Measurements from ENCODE around the gene DNM3. TPM values are rescaled to one million over a fixed set of nuclear protein-coding genes. Genes with fewer than 3 reads are reported as not detected.

Gene DNM3
- total RNA-seq, 3 donors from 2014 or later (not counting 1 experiment from before 2014, with no cell fraction given) = 2.5 to 3.3 (median 2.8) TPM

DNA sequence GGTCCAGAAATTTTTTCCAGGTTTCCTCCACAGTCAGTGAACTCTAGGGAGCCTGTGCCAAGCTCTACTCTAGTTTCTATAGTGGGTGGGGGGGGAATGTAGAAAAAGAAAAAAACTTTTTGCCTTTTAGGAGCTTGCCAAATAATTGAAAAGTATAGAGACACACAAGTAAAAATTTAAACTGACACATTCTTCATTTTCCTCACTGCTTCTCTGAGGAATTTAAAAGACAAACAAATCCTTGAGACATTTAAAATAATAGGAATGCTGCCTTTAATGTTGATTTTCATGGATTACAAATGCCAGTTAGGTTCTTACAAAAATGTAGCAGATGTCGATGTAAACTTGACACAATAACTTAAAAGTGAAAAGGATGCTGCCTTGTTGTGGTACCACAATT is 241.9 kb downstream of the DNM3 start:
- Mint-ChIP-seq H3K4me1 (no peaks in the 10 kb centered on the region), H3K27ac (no peak overlapping the region), H3K27me3 (ENCODE audit: low read depth in 2 of 2) (peaks cover 4 to 5% of the 10 kb centered on the region in 2 donors), H3K36me3 (no peaks in the 10 kb centered on the region), H3K4me3 (no peak overlapping the region), H3K9me3 (no peaks in the 10 kb centered on the region)
- Histone ChIP-seq H3K27me3 (ENCODE audit: control insufficient read depth, insufficient read depth, low read length) (no peaks in the 10 kb centered on the region), H3K36me3 (ENCODE audit: control insufficient read depth, insufficient read depth, low read length) (no peaks in the 10 kb centered on the region), H3K9me3 (ENCODE audit: control insufficient read depth, insufficient read depth, low read length) (peaks cover 3% of the 10 kb centered on the region), H3K4me3 (ENCODE audit: low read length) (no peak overlapping the region), H3K27ac (ENCODE audit: low read length) (no peak overlapping the region), H3K4me1 (ENCODE audit: control insufficient read depth, insufficient read depth, low read length) (no peaks in the 10 kb centered on the region)
- WGBS (ENCODE audit: insufficient coverage) = 100% methylated on average over 1 of the region's 1 CpG
- no peak for DNase-seq
- no peak for ATAC-seq
- no peak for TF ChIP-seq CTCF (IDR thresholded peaks at IDR 0.05)
- intact Hi-C loops (cut with micrococcal nuclease) = no loop called here

GRCh38 chr1:172084876-172085275 is 243.6 kb downstream of the DNM3 start:
- Histone ChIP-seq H3K4me1 (ENCODE audit: control insufficient read depth, insufficient read depth, low read length) (no peaks in the 10 kb centered on the region), H3K27ac (ENCODE audit: low read length) (no peak overlapping the region), H3K9me3 (ENCODE audit: control insufficient read depth, insufficient read depth, low read length) (peaks cover 3% of the 10 kb centered on the region), H3K4me3 (ENCODE audit: low read length) (no peak overlapping the region), H3K36me3 (ENCODE audit: control insufficient read depth, insufficient read depth, low read length) (no peaks in the 10 kb centered on the region), H3K27me3 (ENCODE audit: control insufficient read depth, insufficient read depth, low read length) (no peaks in the 10 kb centered on the region)
- intact Hi-C loops (cut with micrococcal nuclease) = no loop called here
- no peak for DNase-seq
- no peaks in the 10 kb centered on the region for H3K36me3 Mint-ChIP-seq
- WGBS (ENCODE audit: insufficient coverage) = no CpG with 5 or more reads among the region's 2 CpGs
- no peak for ATAC-seq
- no peak overlapping the region for H3K4me3 Mint-ChIP-seq
- H3K27ac Mint-ChIP-seq = no peak overlapping the region
- TF ChIP-seq CTCF (IDR thresholded peaks at IDR 0.05) = no peak
- H3K27me3 Mint-ChIP-seq (ENCODE audit: low read depth in 2 of 2) = peaks cover 2 to 4% of the 10 kb centered on the region in 2 donors
- peaks cover under 1% of the 10 kb centered on the region in 2 donors for H3K4me1 Mint-ChIP-seq
- H3K9me3 Mint-ChIP-seq = no peaks in the 10 kb centered on the region

DNA sequence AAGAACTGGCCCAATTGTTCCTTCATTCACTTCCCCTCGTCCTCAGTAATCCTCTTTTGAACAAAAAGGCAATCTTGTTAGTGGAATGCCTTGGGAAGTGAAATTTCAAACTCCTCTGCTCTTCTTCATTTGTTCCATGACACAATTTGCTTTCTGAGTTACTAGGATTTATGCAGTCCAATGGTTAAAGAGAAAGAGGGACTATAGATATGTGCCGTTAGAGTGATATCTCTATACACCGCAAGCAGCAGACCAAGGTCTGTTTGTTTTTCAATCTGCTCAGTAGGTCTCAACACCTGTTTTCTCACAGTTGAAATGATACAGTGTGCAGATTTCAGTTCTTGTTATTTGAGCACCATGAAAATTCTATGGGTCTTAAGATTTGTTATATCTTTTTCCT is 244.0 kb downstream of the DNM3 start:
- peaks cover 4 to 6% of the 10 kb centered on the region in 2 donors for H3K27me3 Mint-ChIP-seq (ENCODE audit: low read depth in 2 of 2)
- Histone ChIP-seq H3K36me3 (ENCODE audit: control insufficient read depth, insufficient read depth, low read length) (no peaks in the 10 kb centered on the region), H3K27ac (ENCODE audit: low read length) (no peak overlapping the region), H3K4me3 (ENCODE audit: low read length) (no peak overlapping the region), H3K9me3 (ENCODE audit: control insufficient read depth, insufficient read depth, low read length) (no peaks in the 10 kb centered on the region), H3K4me1 (ENCODE audit: control insufficient read depth, insufficient read depth, low read length) (no peaks in the 10 kb centered on the region), H3K27me3 (ENCODE audit: control insufficient read depth, insufficient read depth, low read length) (no peaks in the 10 kb centered on the region)
- no peak overlapping the region for H3K27ac Mint-ChIP-seq
- no peak overlapping the region for H3K4me3 Mint-ChIP-seq
- peaks cover 5% of the 10 kb centered on the region in 2 donors for H3K4me1 Mint-ChIP-seq
- no peaks in the 10 kb centered on the region for H3K9me3 Mint-ChIP-seq
- intact Hi-C loops (cut with micrococcal nuclease) = no loop called here
- DNase-seq = no peak
- no peak for ATAC-seq
- no peak for TF ChIP-seq CTCF (IDR thresholded peaks at IDR 0.05)
- no peaks in the 10 kb centered on the region for H3K36me3 Mint-ChIP-seq
- 94% methylated on average over 2 of the region's 3 CpGs for WGBS (ENCODE audit: insufficient coverage)

DNA sequence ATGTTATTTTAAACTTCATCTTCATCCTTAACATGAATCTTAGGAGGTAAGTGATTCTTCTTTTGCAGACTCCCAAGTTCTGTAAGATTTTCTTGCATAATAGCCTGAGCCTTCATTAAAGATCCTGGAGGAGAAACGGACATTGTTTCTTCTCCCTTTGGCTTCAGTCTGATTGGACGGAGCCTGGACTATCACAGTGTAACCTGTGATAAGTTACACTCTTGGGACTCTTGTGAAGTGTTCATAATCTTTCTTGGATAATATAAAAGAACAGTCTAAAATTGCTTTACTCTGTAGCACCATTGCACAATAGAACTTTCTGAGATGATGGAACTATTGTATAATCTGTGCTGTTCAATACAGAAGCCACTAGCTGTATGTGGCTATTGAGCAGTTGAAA is 244.8 kb downstream of the DNM3 start:
- Mint-ChIP-seq H3K27ac (no peak overlapping the region), H3K4me1 (peaks cover 6% of the 10 kb centered on the region in 2 donors), H3K36me3 (no peaks in the 10 kb centered on the region), H3K27me3 (ENCODE audit: low read depth in 2 of 2) (peaks cover 5 to 6% of the 10 kb centered on the region in 2 donors), H3K9me3 (no peaks in the 10 kb centered on the region), H3K4me3 (no peak overlapping the region)
- 100% methylated on average over 1 of the region's 2 CpGs for WGBS (ENCODE audit: insufficient coverage)
- Histone ChIP-seq H3K9me3 (ENCODE audit: control insufficient read depth, insufficient read depth, low read length) (no peaks in the 10 kb centered on the region), H3K27ac (ENCODE audit: low read length) (no peak overlapping the region), H3K4me1 (ENCODE audit: control insufficient read depth, insufficient read depth, low read length) (no peaks in the 10 kb centered on the region), H3K36me3 (ENCODE audit: control insufficient read depth, insufficient read depth, low read length) (no peaks in the 10 kb centered on the region), H3K27me3 (ENCODE audit: control insufficient read depth, insufficient read depth, low read length) (no peaks in the 10 kb centered on the region), H3K4me3 (ENCODE audit: low read length) (no peak overlapping the region)
- DNase-seq = no peak
- intact Hi-C loops (cut with micrococcal nuclease) = no loop called here
- ATAC-seq = no peak
- TF ChIP-seq CTCF (IDR thresholded peaks at IDR 0.05) = no peak
